GM18870 (cell line): Measurements from ENCODE around the gene DCAF12.
A peak's percentile ranks its signal among the peaks of the same experiment; 100 is the strongest.
"Not testable (repeated sequence)": the region's sequence is repeated elsewhere in the genome, so short reads cannot be mapped to it uniquely, and the experiment has no call there.

Experiments used
- ATAC-seq: cut with Tn5 transposase; IDR thresholded peaks from one replicate; pipeline ENCODE4 v1.9.1; 2021; ENCODE audit warnings: moderate library complexity; ENCODE audit not compliant: unreplicated experiment

Gene DCAF12

GRCh38 chr9:34126207-34127034 lies at the start of gene DCAF12:
Gene DCAF12 (minus strand): TSS chr9:34126698. CDS start chr9:34126431, 267 bp downstream.
- ATAC-seq: peak; percentile 57

DNA sequence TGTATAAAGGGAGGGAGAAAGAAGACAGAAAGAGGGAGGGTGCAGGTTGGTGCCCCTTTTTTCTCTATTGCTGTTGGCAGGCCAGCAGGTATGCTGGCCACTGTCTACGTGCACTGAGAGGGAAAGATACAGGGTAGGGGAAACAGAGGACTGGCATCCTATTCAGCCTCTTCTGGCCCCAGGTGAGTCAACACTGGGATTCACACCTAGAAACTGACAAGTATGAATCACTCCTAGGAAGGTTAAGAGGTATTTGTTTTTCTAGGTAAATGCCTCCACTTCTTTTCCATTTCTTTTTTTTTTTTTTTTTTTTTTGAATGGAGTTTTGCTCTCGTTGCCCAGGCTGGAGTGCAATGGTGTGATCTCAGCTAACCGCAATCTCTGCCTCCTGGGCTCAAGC lies 49.6 kb upstream of the DCAF12 start:
- ATAC-seq: no peak

GRCh38 chr9:34171753-34172535 lies 45.4 kb upstream of the DCAF12 start:
- ATAC-seq: no peak

- ATAC-seq: no peak
These were observed 43.9 kb upstream of the DCAF12 start for GRCh38 chr9:34170237-34170991.

GRCh38 chr9:34169125-34169524 lies 42.6 kb upstream of the DCAF12 start:
- no peak for ATAC-seq

- ATAC-seq: no peak
These were observed 36.9 kb upstream of the DCAF12 start for GRCh38 chr9:34163434-34163833.

GRCh38 chr9:34158362-34158869 lies 31.9 kb upstream of the DCAF12 start:
- no peak for ATAC-seq

DNA sequence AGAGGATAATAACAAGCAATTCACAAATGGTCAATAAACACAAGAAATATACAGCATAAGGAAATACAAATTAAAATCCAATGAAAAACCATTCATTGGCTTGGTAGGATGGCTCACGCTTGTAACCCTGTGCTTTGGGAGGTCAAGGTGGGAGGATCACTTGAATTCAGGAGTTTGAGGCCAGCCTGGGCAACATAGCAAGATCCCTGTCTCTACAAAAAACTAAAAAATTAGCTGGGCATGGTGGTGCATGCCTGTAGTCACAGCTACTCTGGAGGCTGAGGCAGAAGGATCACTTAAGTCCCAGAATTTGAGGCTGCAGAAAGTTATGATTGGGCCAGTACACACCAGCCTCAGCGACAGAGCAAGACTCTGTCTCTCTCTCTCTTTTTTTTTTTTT lies 31.4 kb upstream of the DCAF12 start:
- ATAC-seq: no peak

DNA sequence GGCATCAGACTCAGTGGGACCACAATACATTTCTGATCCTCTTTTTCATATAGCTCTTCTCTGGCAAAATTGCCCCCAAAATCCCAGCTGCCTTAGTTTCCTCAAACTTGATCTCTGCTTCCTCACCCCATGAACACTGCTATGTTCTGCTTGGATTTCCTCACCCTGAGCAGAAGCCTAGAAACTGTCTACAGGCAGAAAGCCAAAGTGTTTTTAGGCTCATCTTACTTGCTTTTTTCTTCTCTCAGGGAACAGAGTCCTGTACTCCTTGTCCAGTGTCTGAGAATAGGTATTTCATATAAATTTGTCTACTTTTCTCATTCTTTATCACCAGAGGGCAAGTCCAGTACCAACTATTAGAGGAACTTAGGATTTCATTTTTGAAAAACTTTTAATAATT lies 30.8 kb upstream of the DCAF12 start:
- no peak for ATAC-seq

GRCh38 chr9:34154057-34154456 lies 27.6 kb upstream of the DCAF12 start:
- ATAC-seq: no peak

GRCh38 chr9:34151398-34151797 lies 24.9 kb upstream of the DCAF12 start:
- no peak for ATAC-seq

GRCh38 chr9:34145165-34145564 lies 18.7 kb upstream of the DCAF12 start:
- ATAC-seq: no peak

DNA sequence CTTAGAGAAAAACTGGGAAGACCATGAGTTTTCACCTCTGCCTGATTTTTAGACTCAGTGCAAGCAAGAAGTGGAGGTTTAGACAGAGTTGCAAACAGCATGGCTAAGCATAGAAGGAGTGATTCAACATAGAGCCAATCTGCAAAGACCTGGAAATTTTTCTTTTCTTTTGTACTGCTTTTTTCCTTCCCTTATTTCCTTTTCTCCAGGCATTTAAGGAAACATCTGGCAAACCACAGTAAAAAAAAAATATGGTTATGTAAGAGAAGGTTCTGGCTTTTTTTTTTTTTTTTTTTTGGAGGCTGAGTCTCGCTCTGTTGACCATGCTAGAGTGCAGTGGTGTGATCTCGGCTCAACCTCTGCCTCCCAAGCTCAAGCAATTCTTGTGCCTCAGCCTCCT lies 16.6 kb upstream of the DCAF12 start:
- ATAC-seq: no peak

- no peak for ATAC-seq
These were observed 14.4 kb upstream of the DCAF12 start for GRCh38 chr9:34140853-34141252.

DNA sequence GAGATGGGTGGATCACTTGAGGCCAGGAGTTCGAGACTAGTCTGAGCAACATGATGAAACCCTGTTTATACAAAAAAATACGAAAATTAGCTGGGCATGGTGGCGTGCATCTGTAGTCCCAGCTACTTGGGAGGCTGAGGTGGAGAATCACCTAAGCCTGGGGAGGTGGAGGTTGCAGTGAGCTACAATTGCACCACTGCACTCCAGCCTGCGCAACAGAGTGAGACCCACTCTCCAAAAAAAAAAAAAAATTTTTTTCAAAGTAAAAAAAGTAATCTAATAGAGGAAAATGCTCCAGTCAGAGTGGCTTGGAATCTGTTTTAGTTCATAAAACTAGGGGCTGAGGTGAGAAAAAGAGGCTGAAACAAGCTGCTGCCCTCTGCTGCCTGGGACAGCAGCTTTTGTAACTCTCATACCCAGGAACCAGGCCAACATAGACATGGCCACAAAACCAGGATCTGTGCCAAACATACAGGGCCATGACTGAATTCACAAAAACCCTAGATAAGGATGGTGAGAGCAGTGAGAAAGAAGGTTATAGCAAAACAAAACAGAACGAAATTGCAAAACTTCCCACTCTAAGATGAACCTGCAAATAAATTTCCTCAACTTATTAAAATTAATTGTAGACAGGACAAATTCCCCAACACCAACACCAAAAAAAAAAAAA lies 13.1 kb upstream of the DCAF12 start:
- no peak for ATAC-seq

DNA sequence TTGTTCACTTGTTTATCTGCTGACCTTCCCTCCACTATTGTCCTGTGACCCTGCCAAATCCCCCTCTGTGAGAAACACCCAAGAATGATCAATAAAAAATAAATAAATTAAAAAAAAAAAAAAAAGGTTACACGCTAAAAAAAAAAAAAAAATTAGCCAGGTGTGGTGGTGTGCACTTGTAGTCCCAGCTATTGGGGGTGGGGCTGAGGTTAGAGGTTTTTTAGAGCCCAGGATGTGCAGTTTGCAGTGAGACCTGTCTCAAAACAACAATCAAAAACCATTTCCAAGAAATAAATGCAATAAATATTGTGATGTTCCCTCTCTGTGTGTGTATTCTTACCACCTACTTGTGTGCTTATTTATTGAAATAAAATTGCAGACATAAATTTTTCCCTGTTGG lies 12.1 kb upstream of the DCAF12 start:
- not testable (repeated sequence) for ATAC-seq

DNA sequence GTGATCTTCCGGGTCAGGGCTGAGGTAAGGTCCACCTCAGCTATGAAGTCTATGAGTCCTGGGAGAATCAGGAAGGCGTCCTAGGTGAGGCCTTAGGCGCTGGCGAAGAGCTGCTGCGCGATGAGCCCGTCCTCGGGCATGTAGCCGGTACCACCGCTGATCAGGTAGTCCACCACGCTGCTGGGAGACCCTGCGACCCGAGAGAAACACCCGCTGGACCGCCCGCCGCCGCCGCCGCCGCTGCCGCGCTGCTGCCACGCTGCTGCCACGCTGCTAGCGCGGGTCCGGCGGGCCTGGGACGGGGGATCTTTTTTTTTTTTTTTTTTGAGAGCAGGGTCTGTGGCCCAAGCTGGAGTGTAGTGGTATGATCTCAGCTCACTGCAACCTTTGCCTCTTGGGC lies 8.0 kb upstream of the DCAF12 start:
- no peak for ATAC-seq

GRCh38 chr9:34133436-34133949 lies 7.0 kb upstream of the DCAF12 start:
- no peak for ATAC-seq

DNA sequence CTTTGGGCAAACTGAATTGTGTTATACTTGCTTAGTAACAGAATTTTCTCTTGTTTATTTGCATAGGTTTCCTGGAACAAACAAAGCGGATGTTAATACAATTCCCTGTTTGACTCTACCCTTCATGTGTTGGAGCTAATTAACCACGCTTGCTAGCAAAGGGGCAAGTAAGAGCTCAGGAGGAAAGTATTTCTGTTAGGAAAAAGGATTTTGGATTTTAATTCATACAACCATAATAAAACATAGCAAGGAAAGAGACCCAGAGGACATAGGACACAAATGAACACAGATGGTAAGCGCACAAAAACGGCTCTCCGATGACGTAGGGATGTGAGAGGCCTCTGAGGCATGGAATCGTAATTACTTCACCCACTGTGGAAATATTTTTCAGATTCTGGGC lies 5.1 kb upstream of the DCAF12 start:
- ATAC-seq: no peak
